ENCODE results near the gene CUBN.

DNA sequence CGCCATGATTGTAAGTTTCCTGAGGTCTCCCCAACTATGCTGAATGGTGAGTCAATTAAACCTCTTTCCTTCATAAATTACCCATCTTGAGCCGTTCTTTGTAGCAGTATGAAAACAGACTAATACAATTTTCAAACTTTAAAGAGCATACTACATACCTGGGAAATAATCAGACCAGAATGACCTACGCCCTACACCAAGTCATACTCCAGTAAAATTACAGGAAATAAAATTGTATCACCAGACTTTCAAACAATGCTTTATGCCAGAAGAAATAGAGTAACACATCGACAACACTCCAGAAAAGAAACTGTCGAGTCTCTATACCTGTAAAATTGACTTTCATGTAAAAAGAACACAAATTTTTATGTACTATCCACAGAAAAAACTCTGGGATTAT lies 331.0 kb downstream of the CUBN start:
- TF ChIP-seq, protein P1, sequence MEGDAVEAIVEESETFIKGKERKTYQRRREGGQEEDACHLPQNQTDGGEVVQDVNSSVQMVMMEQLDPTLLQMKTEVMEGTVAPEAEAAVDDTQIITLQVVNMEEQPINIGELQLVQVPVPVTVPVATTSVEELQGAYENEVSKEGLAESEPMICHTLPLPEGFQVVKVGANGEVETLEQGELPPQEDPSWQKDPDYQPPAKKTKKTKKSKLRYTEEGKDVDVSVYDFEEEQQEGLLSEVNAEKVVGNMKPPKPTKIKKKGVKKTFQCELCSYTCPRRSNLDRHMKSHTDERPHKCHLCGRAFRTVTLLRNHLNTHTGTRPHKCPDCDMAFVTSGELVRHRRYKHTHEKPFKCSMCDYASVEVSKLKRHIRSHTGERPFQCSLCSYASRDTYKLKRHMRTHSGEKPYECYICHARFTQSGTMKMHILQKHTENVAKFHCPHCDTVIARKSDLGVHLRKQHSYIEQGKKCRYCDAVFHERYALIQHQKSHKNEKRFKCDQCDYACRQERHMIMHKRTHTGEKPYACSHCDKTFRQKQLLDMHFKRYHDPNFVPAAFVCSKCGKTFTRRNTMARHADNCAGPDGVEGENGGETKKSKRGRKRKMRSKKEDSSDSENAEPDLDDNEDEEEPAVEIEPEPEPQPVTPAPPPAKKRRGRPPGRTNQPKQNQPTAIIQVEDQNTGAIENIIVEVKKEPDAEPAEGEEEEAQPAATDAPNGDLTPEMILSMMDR (IDR thresholded peaks at IDR 0.05; ENCODE audit: insufficient read depth, low read length) = no peak
- TF ChIP-seq POLR2AphosphoS5 (IDR thresholded peaks at IDR 0.05; ENCODE audit: low read depth) = no peak
- no peak for TF ChIP-seq REST (IDR thresholded peaks at IDR 0.05; ENCODE audit: insufficient replicate concordance, low read depth)
- TF ChIP-seq GABPA (IDR thresholded peaks at IDR 0.05; ENCODE audit: low read depth) = no peak
